HepG2 (cell line): ENCODE data around the gene RPS5. TPM values are rescaled to one million over a fixed set of nuclear protein-coding genes. Genes with fewer than 3 reads are reported as not detected.
A peak's percentile ranks its signal among the peaks of the same experiment; 100 is the strongest.

Source experiments
- CSRNP2 ChIP-seq: sonication (generic); formaldehyde crosslinking; conservative IDR thresholded peaks from 2 replicates; pipeline ENCODE4 v1.8.0; 2022; ENCODE audit warnings: low read depth, missing genetic modification reagents
- FOXK2 ChIP-seq: fragments of 450-650 bp; IDR thresholded peaks from 2 replicates; pipeline ENCODE4 v1.6.1; 2016
- ISX ChIP-seq: sonication (generic); formaldehyde crosslinking; conservative IDR thresholded peaks from 2 replicates; pipeline ENCODE4 v1.5.0; 2020; ENCODE audit warnings: missing genetic modification reagents
- LCORL ChIP-seq, 2 experiments: fragments of 450-650 bp in 1 of 2; sonication (generic) in 1 of 2; formaldehyde crosslinking in 1 of 2; IDR thresholded peaks; 2 replicates each; pipeline versions ENCODE4 v1.5.0 to v1.6.1; 2017 to 2020; ENCODE audit warnings: antibody characterized with exemption in 1 of 2, missing genetic modification reagents in 1 of 2
- MXD3 ChIP-seq: IDR thresholded peaks from 2 replicates; pipeline ENCODE4 v1.6.1; 2016; ENCODE audit warnings: mild to moderate bottlenecking, missing biosample characterization, missing genetic modification reagents
- STAT6 ChIP-seq: sonication (generic); formaldehyde crosslinking; IDR thresholded peaks from 2 replicates; pipeline ENCODE4 v1.4.0; 2020; ENCODE audit warnings: missing genetic modification reagents, mild to moderate bottlenecking, borderline replicate concordance
- SYNCRIP ChIP-seq: fragments of 200-400 bp; formaldehyde crosslinking; IDR thresholded peaks from 2 replicates; pipeline ENCODE4 v1.6.1; 2018; ENCODE audit warnings: mild to moderate bottlenecking, low read depth, low read length; ENCODE audit not compliant: insufficient read depth
- TARDBP ChIP-seq: sonication (generic); formaldehyde crosslinking; IDR thresholded peaks from 2 replicates; pipeline ENCODE4 v1.8.0; 2022; ENCODE audit warnings: mild to moderate bottlenecking, missing genetic modification reagents
- THAP9 ChIP-seq: sonication (generic); formaldehyde crosslinking; IDR thresholded peaks from 2 replicates; pipeline ENCODE4; 2020; ENCODE audit warnings: missing genetic modification reagents, mild to moderate bottlenecking, borderline replicate concordance
- YEATS4 ChIP-seq: sonication (generic); formaldehyde crosslinking; IDR thresholded peaks from 2 replicates; pipeline ENCODE4 v1.4.0; 2020; ENCODE audit warnings: missing genetic modification reagents, borderline replicate concordance
- ZBTB7A ChIP-seq: sonication (generic); formaldehyde crosslinking; IDR thresholded peaks from 2 replicates; pipeline ENCODE4 v1.8.0; 2022; ENCODE audit warnings: mild to moderate bottlenecking, missing genetic modification reagents
- ZNF224 ChIP-seq: sonication (generic); formaldehyde crosslinking; IDR thresholded peaks from 2 replicates; pipeline ENCODE4 v1.5.0; 2020; ENCODE audit warnings: mild to moderate bottlenecking, missing genetic modification reagents
- ZNF383 ChIP-seq: sonication (generic); formaldehyde crosslinking; IDR thresholded peaks from 2 replicates; pipeline ENCODE4 v1.4.0; 2020; ENCODE audit warnings: missing genetic modification reagents, mild to moderate bottlenecking, borderline replicate concordance
- ZNF512 ChIP-seq: sonication (generic); formaldehyde crosslinking; IDR thresholded peaks from 2 replicates; pipeline ENCODE4 v1.4.0; 2020; ENCODE audit warnings: mild to moderate bottlenecking, missing genetic modification reagents
- ZNF574 ChIP-seq: sonication (generic); formaldehyde crosslinking; IDR thresholded peaks from 2 replicates; pipeline ENCODE4 v1.4.0; 2020; ENCODE audit warnings: missing genetic modification reagents
- polyA plus RNA-seq, 8 experiments: library from polyadenylated mRNA; depleted of rRNA in 3 of 8; stranded (reverse) in 7 of 8; unstranded in 1 of 8; fragments of >200 nt; fragmentation: Illumina TruSeq in 4 of 8; extraction: Trizol in 4 of 8; gene quantifications; 2 replicates each; pipeline versions ENCODE4 v1.2.1 to v1.2.3, GENCODE V29; 2011 to 2016; ENCODE audit warnings: low read depth in 4 of 8, missing spikeins in 1 of 8, mixed read lengths in 1 of 8; ENCODE audit not compliant: insufficient read depth in 1 of 8
- total RNA-seq, 5 experiments: library from RNA; depleted of rRNA; stranded (reverse); fragments of >200 nt; fragmentation: Illumina TruSeq; extraction: Trizol; gene quantifications; 2 replicates each; pipeline ENCODE4 v1.2.3, GENCODE V29; 2016; ENCODE audit warnings: low read depth in 1 of 5

RPS5 gene
- total and polyA plus RNA-seq, 2 of the 13 experiments (the other 11 are each of a cell fraction or from before 2014, with no cell fraction given), result 1,544 to 4,408 TPM

- TF ChIP-seq ZNF574 (CRISPR knock-in tag) (0 out of 2 replicates have a peak, but pooled peaks have one; percentile 3), ZNF512 (0 out of 2 replicates have a peak, but pooled peaks have one; percentile 3), THAP9 (CRISPR knock-in tag) (0 out of 2 replicates have a peak, but pooled peaks have one; percentile 28), CSRNP2 (no peak), ZNF224 (peak; percentile 5; the same call in 1 of the 2 replicates), SYNCRIP (no peak), TARDBP (CRISPR knock-in tag) (no peak), FOXK2 (no peak), YEATS4 (CRISPR knock-in tag) (no peak), STAT6 (CRISPR knock-in tag) (no peak), ISX (CRISPR knock-in tag) (no peak), LCORL (IDR thresholded peaks at IDR 0.05) (no peak), LCORL (CRISPR knock-in tag; IDR thresholded peaks at IDR 0.05) (0 out of 2 replicates have a peak, but pooled peaks have one; percentile 18), ZNF383 (CRISPR knock-in tag) (no peak), MXD3 (CRISPR knock-in tag) (peak; percentile 16; the same call in 1 of the 2 replicates), ZBTB7A (CRISPR knock-in tag) (no peak)
Observed at GRCh38 chr19:58409010-58409790, 22.1 kb downstream of the RPS5 start (continued).
